GM21528 (cell line): Measurements from ENCODE around the gene MTHFD2.

ENCODE experiments used
- ATAC-seq: cut with Tn5 transposase; IDR thresholded peaks from one replicate; pipeline ENCODE4 v1.9.1; 2021; ENCODE audit warnings: mild to moderate bottlenecking, moderate library complexity; ENCODE audit not compliant: unreplicated experiment, low FRiP score

MTHFD2 gene

GRCh38 chr2:74260495-74260894 lies 62.1 kb downstream of the MTHFD2 start:
- ATAC-seq = no peak

- ATAC-seq = no peak
Observed at GRCh38 chr2:74261204-74261864, 62.9 kb downstream of the MTHFD2 start.

- ATAC-seq = no peak
Observed at GRCh38 chr2:74262681-74263080, 64.3 kb downstream of the MTHFD2 start.

- no peak for ATAC-seq
Observed at GRCh38 chr2:74264281-74264680, 65.9 kb downstream of the MTHFD2 start.

- ATAC-seq = no peak
Observed at GRCh38 chr2:74267068-74267467, 68.7 kb downstream of the MTHFD2 start.
